PFSK-1 (cell line): ENCODE measurements around the gene ARFGAP3.

Experiments used
- FOXP2 ChIP-seq: optimal IDR thresholded peaks from 2 replicates; pipeline ENCODE3; 2011; ENCODE audit warnings: borderline replicate concordance, control low read depth, inconsistent platforms; ENCODE audit not compliant: insufficient read depth; ENCODE audit errors: extremely low read length, extremely low read depth
- POLR2AphosphoS5 ChIP-seq: IDR thresholded peaks from 2 replicates; pipeline ENCODE4 v1.6.1; 2012; ENCODE audit warnings: low read depth, mild to moderate bottlenecking, control low read depth, low read length, moderate library complexity
- SIN3A ChIP-seq: IDR thresholded peaks from 2 replicates; pipeline ENCODE4 v1.6.1; 2012; ENCODE audit warnings: mild to moderate bottlenecking, low read length, moderate library complexity, borderline replicate concordance; ENCODE audit not compliant: insufficient read depth
- TAF1 ChIP-seq: IDR thresholded peaks from 2 replicates; pipeline ENCODE4 v1.6.1; 2012; ENCODE audit warnings: low read length, control low read depth, borderline replicate concordance; ENCODE audit not compliant: insufficient read depth
- TF ChIP-seq, protein P1 (sequence below), 2 experiments: IDR thresholded peaks; 2 replicates each; pipeline versions ENCODE4 v1.6.1 to v1.8.0; 2011 to 2012; ENCODE audit warnings: low read depth in 2 of 2, low read length in 2 of 2, control low read depth in 1 of 2, inconsistent platforms in 1 of 2, mild to moderate bottlenecking in 1 of 2, moderate library complexity in 1 of 2; ENCODE audit not compliant: insufficient read depth in 1 of 2

Gene ARFGAP3

DNA sequence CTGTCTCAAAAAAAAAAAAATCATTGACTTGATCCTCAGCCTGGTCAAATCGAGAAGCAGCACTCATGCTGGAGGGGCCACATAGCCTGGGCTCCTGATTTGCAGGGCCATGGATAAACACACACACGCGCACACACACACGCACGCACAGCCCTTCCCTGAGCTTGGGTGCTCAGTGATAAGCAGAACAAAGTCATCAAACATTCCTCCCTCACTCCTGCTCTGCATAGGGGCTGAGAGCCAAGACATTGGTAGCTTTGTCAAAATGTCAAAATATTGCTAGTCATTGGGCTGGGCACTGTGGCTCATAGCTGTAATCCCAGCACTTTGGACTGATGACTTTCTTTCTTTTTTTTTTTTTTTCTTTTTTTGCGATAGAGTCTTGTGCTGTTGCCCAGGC, 102.4 kb downstream of the ARFGAP3 start:
- TF ChIP-seq POLR2AphosphoS5, result no peak
- TF ChIP-seq TAF1, result no peak
- no peak for TF ChIP-seq SIN3A
- no peak for TF ChIP-seq FOXP2
- TF ChIP-seq, protein P1, sequence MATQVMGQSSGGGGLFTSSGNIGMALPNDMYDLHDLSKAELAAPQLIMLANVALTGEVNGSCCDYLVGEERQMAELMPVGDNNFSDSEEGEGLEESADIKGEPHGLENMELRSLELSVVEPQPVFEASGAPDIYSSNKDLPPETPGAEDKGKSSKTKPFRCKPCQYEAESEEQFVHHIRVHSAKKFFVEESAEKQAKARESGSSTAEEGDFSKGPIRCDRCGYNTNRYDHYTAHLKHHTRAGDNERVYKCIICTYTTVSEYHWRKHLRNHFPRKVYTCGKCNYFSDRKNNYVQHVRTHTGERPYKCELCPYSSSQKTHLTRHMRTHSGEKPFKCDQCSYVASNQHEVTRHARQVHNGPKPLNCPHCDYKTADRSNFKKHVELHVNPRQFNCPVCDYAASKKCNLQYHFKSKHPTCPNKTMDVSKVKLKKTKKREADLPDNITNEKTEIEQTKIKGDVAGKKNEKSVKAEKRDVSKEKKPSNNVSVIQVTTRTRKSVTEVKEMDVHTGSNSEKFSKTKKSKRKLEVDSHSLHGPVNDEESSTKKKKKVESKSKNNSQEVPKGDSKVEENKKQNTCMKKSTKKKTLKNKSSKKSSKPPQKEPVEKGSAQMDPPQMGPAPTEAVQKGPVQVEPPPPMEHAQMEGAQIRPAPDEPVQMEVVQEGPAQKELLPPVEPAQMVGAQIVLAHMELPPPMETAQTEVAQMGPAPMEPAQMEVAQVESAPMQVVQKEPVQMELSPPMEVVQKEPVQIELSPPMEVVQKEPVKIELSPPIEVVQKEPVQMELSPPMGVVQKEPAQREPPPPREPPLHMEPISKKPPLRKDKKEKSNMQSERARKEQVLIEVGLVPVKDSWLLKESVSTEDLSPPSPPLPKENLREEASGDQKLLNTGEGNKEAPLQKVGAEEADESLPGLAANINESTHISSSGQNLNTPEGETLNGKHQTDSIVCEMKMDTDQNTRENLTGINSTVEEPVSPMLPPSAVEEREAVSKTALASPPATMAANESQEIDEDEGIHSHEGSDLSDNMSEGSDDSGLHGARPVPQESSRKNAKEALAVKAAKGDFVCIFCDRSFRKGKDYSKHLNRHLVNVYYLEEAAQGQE (IDR thresholded peaks at IDR 0.05; ENCODE audit: insufficient read depth in 1 of 2, low read depth in 2 of 2, low read length in 2 of 2), result no peak

DNA sequence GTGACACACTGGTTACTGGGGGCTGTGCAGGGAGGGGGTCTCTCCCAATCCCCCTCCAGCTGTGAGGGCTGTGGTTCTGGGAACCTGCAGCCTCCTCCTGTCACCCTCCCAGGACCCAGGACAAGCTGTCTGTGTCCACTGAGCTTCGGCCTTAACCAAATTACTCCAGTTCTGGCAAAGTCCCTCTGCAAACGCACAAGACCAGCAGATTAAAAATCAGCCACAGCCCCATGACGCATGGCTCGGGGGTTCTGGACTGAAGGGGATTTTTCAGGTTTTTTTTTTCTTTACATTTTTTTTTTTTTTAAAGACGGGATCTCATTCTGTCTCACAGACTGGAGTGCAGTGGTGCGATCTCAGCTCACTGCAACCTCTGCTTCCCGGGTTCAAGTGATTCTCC, 104.2 kb downstream of the ARFGAP3 start:
- TF ChIP-seq SIN3A, result no peak
- TF ChIP-seq FOXP2, result no peak
- TF ChIP-seq POLR2AphosphoS5, result no peak
- TF ChIP-seq, protein P1 (IDR thresholded peaks at IDR 0.05; ENCODE audit: insufficient read depth in 1 of 2, low read depth in 2 of 2, low read length in 2 of 2), result no peak
- TF ChIP-seq TAF1, result no peak

DNA sequence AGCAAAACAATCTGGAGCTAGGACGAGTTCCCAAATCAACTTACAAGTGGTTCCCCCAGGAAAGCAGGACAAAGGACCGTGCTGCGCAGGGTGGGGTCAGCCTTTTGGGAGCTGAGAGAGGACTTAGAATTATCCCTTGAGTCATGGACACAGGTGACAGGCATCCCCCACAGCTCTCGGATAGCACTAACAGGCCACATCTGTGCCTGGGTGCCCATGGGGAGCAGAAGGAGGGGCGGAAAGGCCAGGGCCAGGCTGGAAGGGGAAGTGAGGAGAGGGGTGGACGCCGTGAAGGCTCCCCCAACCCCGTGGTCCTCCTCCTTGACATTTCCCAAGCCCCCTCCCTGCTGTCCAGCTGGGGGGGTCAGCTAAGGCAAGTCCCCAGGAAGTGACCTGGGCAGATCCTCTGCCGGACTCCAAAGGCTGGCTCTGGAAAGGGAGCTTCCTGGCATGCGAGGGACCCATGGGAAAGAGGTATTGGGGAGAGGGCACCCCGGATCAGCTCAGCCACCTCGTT, 104.8 kb downstream of the ARFGAP3 start:
- TF ChIP-seq, protein P1 (IDR thresholded peaks at IDR 0.05; ENCODE audit: insufficient read depth in 1 of 2, low read depth in 2 of 2, low read length in 2 of 2), result no peak
- TF ChIP-seq TAF1 (no peak), SIN3A (no peak), POLR2AphosphoS5 (no peak), FOXP2 (no peak)

DNA sequence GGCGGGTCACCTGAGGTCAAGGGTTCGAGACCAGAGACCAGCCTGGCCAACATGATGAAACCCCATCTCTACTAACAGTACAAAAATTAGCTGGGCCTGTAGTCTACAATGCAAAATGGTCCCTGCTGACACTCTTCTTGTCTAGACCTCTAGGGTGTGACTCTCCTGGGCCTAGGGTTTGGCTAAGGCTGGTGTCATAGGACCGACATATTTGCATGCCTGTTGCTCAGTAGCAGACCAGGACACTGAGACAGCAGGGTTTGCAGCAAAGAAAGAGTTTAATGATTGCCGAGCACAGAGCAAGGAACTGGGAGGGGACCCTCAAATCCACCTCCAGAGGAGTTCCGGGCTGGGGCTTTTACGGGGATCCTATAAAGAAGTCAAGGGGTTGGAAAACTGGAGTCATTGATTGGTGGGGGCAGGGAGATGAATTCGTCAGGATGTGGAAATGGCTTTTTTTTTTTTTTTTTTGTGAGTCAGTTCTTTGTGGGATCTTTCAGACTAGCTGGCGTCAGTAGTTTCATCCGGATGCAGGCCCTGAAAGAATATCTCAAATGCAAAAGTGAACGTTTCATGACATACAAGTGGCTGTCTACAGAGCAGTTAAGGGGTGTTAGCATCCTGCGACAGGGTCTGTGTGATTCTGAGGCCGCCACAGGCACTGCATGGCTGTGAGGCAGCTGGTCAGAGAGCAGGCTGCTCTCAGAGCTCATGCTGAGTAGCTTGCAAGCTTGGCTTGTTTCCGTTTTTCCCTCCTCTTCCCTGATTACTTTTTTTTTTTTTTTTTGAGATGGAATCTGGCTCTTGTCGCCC, 109.2 kb downstream of the ARFGAP3 start:
- TF ChIP-seq TAF1 (peak; percentile 43; the same call in 1 of the 2 replicates), FOXP2 (no peak)
